Measurements from ENCODE around the gene RGMB. TPM values are rescaled to one million over a fixed set of nuclear protein-coding genes. Genes with fewer than 3 reads are reported as not detected.

The RGMB gene
- total RNA-seq, 1 donor from 2014 or later = 29.7 TPM

- Histone ChIP-seq H3K27ac (ENCODE audit: low read depth, low read length) (no peak overlapping the region), H3K36me3 (ENCODE audit: control insufficient read depth in 3 of 3, insufficient read depth in 3 of 3, low read length in 3 of 3) (peaks cover 5% of the 10 kb centered on the region in 3 donors), H3K9ac (ENCODE audit: low read depth in 1 of 3, low read length in 3 of 3) (no peak overlapping the region), H3K27me3 (ENCODE audit: control insufficient read depth in 3 of 3, insufficient read depth in 3 of 3, low read length in 3 of 3) (no peaks in the 10 kb centered on the region), H3K4me3 (ENCODE audit: low read length in 3 of 3) (no peak overlapping the region), H3K9me3 (ENCODE audit: control insufficient read depth in 3 of 3, low read length in 3 of 3) (no peaks in the 10 kb centered on the region), H3K4me1 (ENCODE audit: control insufficient read depth in 3 of 3, insufficient read depth in 3 of 3, low read length in 3 of 3) (peaks cover 14 to 38% (median 27%) of the 10 kb centered on the region in 3 donors)
Measured at GRCh38 chr5:98793223-98793622, 19.8 kb downstream of the RGMB start.

- peaks cover 14 to 35% (median 21%) of the 10 kb centered on the region in 3 donors for H3K4me1 ChIP-seq (ENCODE audit: control insufficient read depth in 3 of 3, insufficient read depth in 3 of 3, low read length in 3 of 3)
- H3K9me3 ChIP-seq (ENCODE audit: control insufficient read depth in 3 of 3, low read length in 3 of 3) = no peaks in the 10 kb centered on the region
- H3K9ac ChIP-seq (ENCODE audit: low read depth in 1 of 3, low read length in 3 of 3) = no peak overlapping the region
- H3K27me3 ChIP-seq (ENCODE audit: control insufficient read depth in 3 of 3, insufficient read depth in 3 of 3, low read length in 3 of 3) = no peaks in the 10 kb centered on the region
- H3K4me3 ChIP-seq (ENCODE audit: low read length in 3 of 3) = no peak overlapping the region
- no peak overlapping the region for H3K27ac ChIP-seq (ENCODE audit: low read depth, low read length)
- peaks cover 5% of the 10 kb centered on the region in 3 donors for H3K36me3 ChIP-seq (ENCODE audit: control insufficient read depth in 3 of 3, insufficient read depth in 3 of 3, low read length in 3 of 3)
Measured at GRCh38 chr5:98794001-98794400, 20.5 kb downstream of the RGMB start.

- no peak overlapping the region for H3K27ac ChIP-seq (ENCODE audit: low read depth, low read length)
- H3K27me3 ChIP-seq (ENCODE audit: control insufficient read depth in 3 of 3, insufficient read depth in 3 of 3, low read length in 3 of 3) = no peaks in the 10 kb centered on the region
- H3K9ac ChIP-seq (ENCODE audit: low read depth in 1 of 3, low read length in 3 of 3) = no peak overlapping the region
- peaks cover 5% of the 10 kb centered on the region in 3 donors for H3K36me3 ChIP-seq (ENCODE audit: control insufficient read depth in 3 of 3, insufficient read depth in 3 of 3, low read length in 3 of 3)
- H3K4me3 ChIP-seq (ENCODE audit: low read length in 3 of 3) = no peak overlapping the region
- H3K4me1 ChIP-seq (ENCODE audit: control insufficient read depth in 3 of 3, insufficient read depth in 3 of 3, low read length in 3 of 3) = peaks cover 14 to 35% (median 18%) of the 10 kb centered on the region in 3 donors
- no peaks in the 10 kb centered on the region for H3K9me3 ChIP-seq (ENCODE audit: control insufficient read depth in 3 of 3, low read length in 3 of 3)
Measured at GRCh38 chr5:98794414-98795080, 21.1 kb downstream of the RGMB start.

- H3K9ac ChIP-seq (ENCODE audit: low read depth in 1 of 3, low read length in 3 of 3) = no peak overlapping the region
- H3K36me3 ChIP-seq (ENCODE audit: control insufficient read depth in 3 of 3, insufficient read depth in 3 of 3, low read length in 3 of 3) = peaks cover 5% of the 10 kb centered on the region in 3 donors
- no peak overlapping the region for H3K27ac ChIP-seq (ENCODE audit: low read depth, low read length)
- no peak overlapping the region for H3K4me3 ChIP-seq (ENCODE audit: low read length in 3 of 3)
- peaks cover 14 to 33% (median 18%) of the 10 kb centered on the region in 3 donors for H3K4me1 ChIP-seq (ENCODE audit: control insufficient read depth in 3 of 3, insufficient read depth in 3 of 3, low read length in 3 of 3)
- no peaks in the 10 kb centered on the region for H3K27me3 ChIP-seq (ENCODE audit: control insufficient read depth in 3 of 3, insufficient read depth in 3 of 3, low read length in 3 of 3)
- H3K9me3 ChIP-seq (ENCODE audit: control insufficient read depth in 3 of 3, low read length in 3 of 3) = no peaks in the 10 kb centered on the region
Measured at GRCh38 chr5:98795243-98795642, 21.8 kb downstream of the RGMB start.

GRCh38 chr5:98796197-98796972 lies 22.9 kb downstream of the RGMB start:
- H3K27me3 ChIP-seq (ENCODE audit: control insufficient read depth in 3 of 3, insufficient read depth in 3 of 3, low read length in 3 of 3) = no peaks in the 10 kb centered on the region

GRCh38 chr5:98798371-98798770 lies 24.9 kb downstream of the RGMB start:
- H3K4me1 ChIP-seq (ENCODE audit: control insufficient read depth in 3 of 3, insufficient read depth in 3 of 3, low read length in 3 of 3) = peaks cover 6 to 18% (median 8%) of the 10 kb centered on the region in 3 donors
- H3K27me3 ChIP-seq (ENCODE audit: control insufficient read depth in 3 of 3, insufficient read depth in 3 of 3, low read length in 3 of 3) = no peaks in the 10 kb centered on the region

More at GRCh38 chr5:98796197-98796972, 22.9 kb downstream of the RGMB start:
- peaks cover 5% of the 10 kb centered on the region in 3 donors for H3K36me3 ChIP-seq (ENCODE audit: control insufficient read depth in 3 of 3, insufficient read depth in 3 of 3, low read length in 3 of 3)
- H3K9ac ChIP-seq (ENCODE audit: low read depth in 1 of 3, low read length in 3 of 3) = no peak overlapping the region
- H3K9me3 ChIP-seq (ENCODE audit: control insufficient read depth in 3 of 3, low read length in 3 of 3) = no peaks in the 10 kb centered on the region
- peaks cover 12 to 25% (median 14%) of the 10 kb centered on the region in 3 donors for H3K4me1 ChIP-seq (ENCODE audit: control insufficient read depth in 3 of 3, insufficient read depth in 3 of 3, low read length in 3 of 3)
- no peak overlapping the region for H3K4me3 ChIP-seq (ENCODE audit: low read length in 3 of 3)
- no peak overlapping the region for H3K27ac ChIP-seq (ENCODE audit: low read depth, low read length)

GRCh38 chr5:98798847-98799246 lies 25.4 kb downstream of the RGMB start:
- no peaks in the 10 kb centered on the region for H3K9me3 ChIP-seq (ENCODE audit: control insufficient read depth in 3 of 3, low read length in 3 of 3)
- no peaks in the 10 kb centered on the region for H3K27me3 ChIP-seq (ENCODE audit: control insufficient read depth in 3 of 3, insufficient read depth in 3 of 3, low read length in 3 of 3)
- no peak overlapping the region for H3K27ac ChIP-seq (ENCODE audit: low read depth, low read length)
- no peak overlapping the region for H3K9ac ChIP-seq (ENCODE audit: low read depth in 1 of 3, low read length in 3 of 3)
- H3K4me1 ChIP-seq (ENCODE audit: control insufficient read depth in 3 of 3, insufficient read depth in 3 of 3, low read length in 3 of 3) = peaks cover 6 to 16% (median 7%) of the 10 kb centered on the region in 3 donors
- no peak overlapping the region for H3K4me3 ChIP-seq (ENCODE audit: low read length in 3 of 3)
- no peaks in the 10 kb centered on the region for H3K36me3 ChIP-seq (ENCODE audit: control insufficient read depth in 3 of 3, insufficient read depth in 3 of 3, low read length in 3 of 3)

More at GRCh38 chr5:98798371-98798770, 24.9 kb downstream of the RGMB start:
- peaks cover 1 to 2% (median 2%) of the 10 kb centered on the region in 3 donors for H3K36me3 ChIP-seq (ENCODE audit: control insufficient read depth in 3 of 3, insufficient read depth in 3 of 3, low read length in 3 of 3)
- no peak overlapping the region for H3K4me3 ChIP-seq (ENCODE audit: low read length in 3 of 3)
- no peak overlapping the region for H3K27ac ChIP-seq (ENCODE audit: low read depth, low read length)
- H3K9ac ChIP-seq (ENCODE audit: low read depth in 1 of 3, low read length in 3 of 3) = no peak overlapping the region
- H3K9me3 ChIP-seq (ENCODE audit: control insufficient read depth in 3 of 3, low read length in 3 of 3) = no peaks in the 10 kb centered on the region

GRCh38 chr5:98804066-98804465 lies 30.6 kb downstream of the RGMB start:
- Histone ChIP-seq H3K4me3 (ENCODE audit: low read length in 3 of 3) (no peak overlapping the region), H3K4me1 (ENCODE audit: control insufficient read depth in 3 of 3, insufficient read depth in 3 of 3, low read length in 3 of 3) (no peaks in the 10 kb centered on the region), H3K9ac (ENCODE audit: low read depth in 1 of 3, low read length in 3 of 3) (no peak overlapping the region), H3K9me3 (ENCODE audit: control insufficient read depth in 3 of 3, low read length in 3 of 3) (peaks cover 0 to 7% (median 2%) of the 10 kb centered on the region in 3 donors), H3K36me3 (ENCODE audit: control insufficient read depth in 3 of 3, insufficient read depth in 3 of 3, low read length in 3 of 3) (no peaks in the 10 kb centered on the region), H3K27ac (ENCODE audit: low read depth, low read length) (no peak overlapping the region), H3K27me3 (ENCODE audit: control insufficient read depth in 3 of 3, insufficient read depth in 3 of 3, low read length in 3 of 3) (no peaks in the 10 kb centered on the region)

GRCh38 chr5:98805070-98805469 lies 31.6 kb downstream of the RGMB start:
- H3K27ac ChIP-seq (ENCODE audit: low read depth, low read length) = no peak overlapping the region
- H3K9ac ChIP-seq (ENCODE audit: low read depth in 1 of 3, low read length in 3 of 3) = no peak overlapping the region
- H3K36me3 ChIP-seq (ENCODE audit: control insufficient read depth in 3 of 3, insufficient read depth in 3 of 3, low read length in 3 of 3) = no peaks in the 10 kb centered on the region
- H3K9me3 ChIP-seq (ENCODE audit: control insufficient read depth in 3 of 3, low read length in 3 of 3) = peaks cover 0 to 7% (median 2%) of the 10 kb centered on the region in 3 donors
- no peaks in the 10 kb centered on the region for H3K27me3 ChIP-seq (ENCODE audit: control insufficient read depth in 3 of 3, insufficient read depth in 3 of 3, low read length in 3 of 3)
- H3K4me3 ChIP-seq (ENCODE audit: low read length in 3 of 3) = no peak overlapping the region
- H3K4me1 ChIP-seq (ENCODE audit: control insufficient read depth in 3 of 3, insufficient read depth in 3 of 3, low read length in 3 of 3) = no peaks in the 10 kb centered on the region

- H3K9me3 ChIP-seq (ENCODE audit: control insufficient read depth in 3 of 3, low read length in 3 of 3) = peaks cover 0 to 7% (median 2%) of the 10 kb centered on the region in 3 donors
Measured at GRCh38 chr5:98807806-98808205, 34.3 kb downstream of the RGMB start.

More at GRCh38 chr5:98807806-98808205, 34.3 kb downstream of the RGMB start:
- no peak overlapping the region for H3K4me3 ChIP-seq (ENCODE audit: low read length in 3 of 3)
- no peak overlapping the region for H3K9ac ChIP-seq (ENCODE audit: low read depth in 1 of 3, low read length in 3 of 3)
- H3K36me3 ChIP-seq (ENCODE audit: control insufficient read depth in 3 of 3, insufficient read depth in 3 of 3, low read length in 3 of 3) = no peaks in the 10 kb centered on the region
- H3K4me1 ChIP-seq (ENCODE audit: control insufficient read depth in 3 of 3, insufficient read depth in 3 of 3, low read length in 3 of 3) = no peaks in the 10 kb centered on the region
- H3K27ac ChIP-seq (ENCODE audit: low read depth, low read length) = no peak overlapping the region
- no peaks in the 10 kb centered on the region for H3K27me3 ChIP-seq (ENCODE audit: control insufficient read depth in 3 of 3, insufficient read depth in 3 of 3, low read length in 3 of 3)
